GM19025 (cell line): ENCODE measurements around the gene IRX3.

Source experiments
- ATAC-seq: cut with Tn5 transposase; IDR thresholded peaks from one replicate; pipeline ENCODE4 v1.9.1; 2021; ENCODE audit warnings: mild to moderate bottlenecking, low read depth, moderate library complexity; ENCODE audit not compliant: unreplicated experiment

The IRX3 gene

DNA sequence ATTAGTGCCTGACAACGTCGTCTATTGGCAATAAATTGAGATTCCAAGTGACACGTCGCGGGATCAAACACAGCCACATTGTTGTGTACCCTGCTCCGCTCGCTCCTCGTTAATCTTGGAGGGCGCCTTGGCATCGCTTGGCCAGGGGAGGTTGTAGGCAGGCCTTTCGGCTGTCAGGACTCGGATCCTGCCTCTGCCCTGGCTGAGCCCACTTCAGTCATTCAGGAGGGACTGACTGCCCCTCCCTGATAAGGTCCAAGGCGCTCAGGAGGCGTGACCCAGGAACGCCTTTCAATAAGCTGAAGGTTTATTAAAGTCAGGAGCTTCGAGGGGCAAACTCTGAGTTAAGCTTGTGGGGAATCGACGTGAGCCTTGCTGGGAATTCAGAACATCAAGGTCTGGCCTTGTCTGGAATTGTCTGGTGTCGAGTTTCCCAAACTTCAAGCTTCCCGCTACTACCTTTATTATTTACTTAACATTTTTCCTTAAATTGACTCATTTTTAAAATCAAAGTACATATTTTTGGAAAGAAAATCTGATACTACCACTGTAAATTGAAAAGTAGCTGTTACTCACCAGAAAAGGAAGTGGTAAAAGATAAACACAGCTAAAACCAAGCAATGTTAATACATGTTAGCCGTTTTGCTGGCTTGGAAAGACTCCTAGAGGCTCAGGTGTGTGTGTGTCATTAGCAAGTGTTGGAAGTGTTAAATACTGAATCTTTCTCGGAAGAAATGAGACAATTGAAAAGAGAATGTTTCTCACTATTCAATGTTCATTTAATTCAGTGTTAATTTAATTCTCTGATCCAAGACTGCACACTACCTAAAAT, 5.3 kb upstream of the IRX3 start:
- no peak for ATAC-seq

DNA sequence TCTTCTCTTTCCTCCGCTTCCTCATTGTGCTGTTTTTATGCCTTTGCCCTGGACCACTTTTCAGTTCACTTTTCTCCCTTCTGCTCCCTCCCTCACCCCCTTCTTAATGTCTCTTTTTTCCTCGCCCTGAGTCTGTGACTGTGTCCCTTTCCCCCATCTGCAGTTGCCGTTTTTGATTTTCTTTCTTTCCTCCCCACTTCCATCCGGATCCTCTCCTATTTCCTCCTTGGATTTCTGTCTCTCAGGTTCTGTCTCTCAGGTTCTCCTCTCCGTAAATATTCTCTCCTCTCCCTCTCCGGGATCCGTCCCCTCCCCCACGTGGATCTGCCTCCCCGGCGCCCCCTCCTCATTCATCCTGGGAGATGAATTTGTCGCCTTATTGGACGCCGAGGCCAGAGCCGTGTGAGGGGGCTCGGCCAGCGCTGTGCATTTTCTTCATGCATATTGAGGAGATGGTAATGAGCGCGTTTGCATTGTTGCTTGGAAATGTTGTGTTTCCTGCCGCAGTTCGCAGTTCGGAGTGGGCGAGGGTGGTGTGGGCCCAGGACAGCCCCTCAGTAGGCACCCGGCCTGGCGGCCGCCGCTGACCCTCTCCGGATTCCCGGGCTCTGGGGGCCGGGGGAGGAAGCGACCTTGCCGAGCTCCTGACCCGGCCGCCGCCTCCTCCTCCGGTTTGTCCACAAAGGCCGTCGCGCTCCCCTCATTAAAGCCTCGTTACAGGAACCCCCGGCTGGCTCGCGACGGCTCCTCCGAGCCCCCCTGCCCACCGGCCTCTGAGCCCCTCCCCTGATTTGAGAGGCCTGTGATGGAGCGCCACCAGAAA, 4.5 kb upstream of the IRX3 start:
- no peak for ATAC-seq

DNA sequence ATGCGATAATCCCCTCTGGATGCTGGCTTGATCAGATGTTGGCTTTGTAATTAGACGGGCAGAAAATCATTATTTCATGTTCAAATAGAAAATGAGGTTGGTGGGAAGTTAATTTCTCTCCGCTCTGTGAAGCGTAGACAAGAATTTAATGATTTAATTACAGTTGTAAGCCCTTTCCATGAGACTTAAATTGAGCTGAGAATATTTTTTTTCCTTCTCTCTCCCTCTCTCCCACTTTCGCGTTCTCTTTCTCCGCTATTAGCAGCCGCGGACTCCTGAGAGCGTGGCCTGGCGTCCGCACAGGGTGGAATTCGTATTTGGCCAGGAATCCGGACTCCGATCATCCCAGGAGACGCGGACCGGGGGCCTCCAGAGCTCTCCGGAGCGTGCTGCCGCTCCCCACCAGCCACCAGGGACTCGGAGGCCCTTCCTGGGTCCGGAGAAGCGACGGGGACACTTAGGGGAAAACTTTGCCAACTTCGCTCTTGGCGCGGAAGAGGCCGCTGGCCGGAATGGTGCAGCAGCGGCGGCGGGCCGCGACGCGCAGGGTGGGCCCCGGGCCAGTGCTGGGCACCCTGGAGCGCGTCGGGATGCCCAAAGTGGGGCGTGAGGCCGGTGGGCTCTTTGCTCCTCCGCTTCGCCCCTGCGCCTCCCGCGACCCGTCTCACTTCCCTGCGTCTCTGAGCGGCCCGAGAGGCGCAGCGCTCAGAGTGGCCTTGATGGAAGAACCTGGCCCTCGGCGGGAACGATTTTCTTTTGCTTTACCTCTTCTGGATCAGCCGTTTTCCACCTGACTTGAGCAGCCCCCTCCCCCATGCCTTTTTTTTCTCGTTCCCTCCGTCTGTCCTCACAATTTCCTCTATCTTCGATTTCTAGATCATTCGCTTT, 3.6 kb upstream of the IRX3 start:
- ATAC-seq, result no peak

DNA sequence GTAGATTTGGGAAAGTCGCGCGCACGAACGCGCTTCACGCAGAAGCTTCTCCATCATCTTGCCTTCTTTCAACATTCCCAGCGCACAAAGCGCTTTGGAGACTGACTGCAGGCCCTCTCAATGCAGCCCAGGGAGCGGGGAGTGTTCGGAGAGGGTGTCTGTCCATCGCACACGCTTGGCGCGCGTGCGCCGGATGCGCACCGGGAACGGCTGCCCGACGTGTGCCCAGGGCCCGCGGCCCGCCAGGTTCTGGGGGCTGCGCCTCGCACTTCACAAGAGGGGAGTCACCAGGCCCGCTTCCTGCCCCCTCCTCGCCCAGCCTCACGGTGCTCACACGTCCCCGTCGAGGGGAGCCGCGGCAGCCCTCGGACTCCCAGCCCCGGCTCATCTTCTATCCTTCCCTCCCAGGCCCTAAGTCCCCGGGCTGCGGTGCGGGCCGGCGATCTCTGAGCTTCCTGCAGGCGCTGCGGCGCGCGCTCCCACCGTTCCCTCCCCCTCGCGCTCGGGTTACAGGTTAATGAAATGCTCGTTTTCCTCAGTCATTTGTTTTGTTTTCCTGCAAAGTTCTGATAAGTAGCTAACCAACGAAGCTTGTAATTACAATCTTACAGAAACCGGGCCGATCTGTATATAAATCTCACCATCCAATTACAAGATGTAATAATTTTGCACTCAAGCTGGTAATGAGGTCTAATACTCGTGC, 2.8 kb upstream of the IRX3 start:
- ATAC-seq, result no peak

GRCh38 chr16:54288835-54289241, 2.3 kb upstream of the IRX3 start:
- ATAC-seq, result no peak

- no peak for ATAC-seq
Measured at GRCh38 chr16:54288030-54288834, 1.6 kb upstream of the IRX3 start.

DNA sequence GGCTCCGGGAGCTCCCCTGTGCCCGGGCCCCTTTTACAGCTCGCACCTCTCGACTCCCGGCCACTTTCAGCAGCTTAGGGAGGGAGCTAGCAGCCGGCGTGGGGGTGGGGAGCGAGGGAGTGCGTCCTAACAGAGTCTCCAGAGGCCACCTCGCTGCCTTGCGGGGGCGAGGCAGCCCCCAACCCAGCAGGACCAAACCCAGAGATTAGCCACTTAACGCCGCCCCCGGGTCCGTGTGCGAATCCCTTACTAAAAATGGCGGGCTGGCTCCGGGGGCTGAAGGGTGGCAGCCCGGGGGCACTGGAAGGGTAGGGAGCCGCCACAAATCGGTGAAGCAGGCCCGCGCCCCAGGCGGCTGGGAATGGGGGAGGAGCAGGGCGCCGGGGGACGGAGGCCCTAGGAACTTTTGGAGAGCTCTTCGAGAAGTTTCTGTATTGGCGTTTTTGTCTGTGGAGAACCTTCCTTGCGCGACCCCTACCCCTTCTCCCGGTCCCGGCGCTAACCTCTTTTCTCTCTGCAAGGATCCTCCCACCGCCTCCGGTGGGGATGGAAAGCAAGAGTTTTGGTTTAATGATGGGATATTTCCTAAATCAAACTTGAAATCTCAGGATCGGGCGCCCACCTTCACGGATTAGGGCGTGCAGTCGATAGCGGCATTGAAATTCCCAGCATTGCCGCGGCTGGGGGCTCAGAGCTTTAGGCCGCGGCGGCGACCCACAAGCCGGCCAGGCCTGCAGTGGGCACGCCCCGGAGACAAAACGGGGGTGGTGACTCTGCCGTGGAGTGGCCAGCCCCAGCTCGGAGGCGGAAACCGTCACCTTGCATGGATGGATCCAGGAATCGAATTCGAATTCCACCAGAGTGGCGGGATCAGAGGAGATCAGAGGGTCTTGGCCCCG, 793 bp upstream of the IRX3 start:
- no peak for ATAC-seq

DNA sequence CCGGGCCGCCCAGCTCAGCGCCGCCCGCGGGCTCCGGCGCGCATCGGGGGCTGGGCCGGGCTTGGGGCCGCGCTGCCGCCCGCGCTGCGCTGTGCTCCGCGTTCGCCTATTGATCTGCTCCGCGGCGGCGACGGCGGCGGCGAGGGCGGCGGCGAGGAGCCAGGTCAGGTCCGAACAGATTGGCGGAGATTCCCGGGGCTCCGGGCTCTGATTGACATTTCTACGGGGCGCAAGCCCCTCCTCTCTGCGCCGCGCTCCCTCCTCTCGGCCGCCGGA, 559 bp downstream of the IRX3 start:
- ATAC-seq, result no peak

DNA sequence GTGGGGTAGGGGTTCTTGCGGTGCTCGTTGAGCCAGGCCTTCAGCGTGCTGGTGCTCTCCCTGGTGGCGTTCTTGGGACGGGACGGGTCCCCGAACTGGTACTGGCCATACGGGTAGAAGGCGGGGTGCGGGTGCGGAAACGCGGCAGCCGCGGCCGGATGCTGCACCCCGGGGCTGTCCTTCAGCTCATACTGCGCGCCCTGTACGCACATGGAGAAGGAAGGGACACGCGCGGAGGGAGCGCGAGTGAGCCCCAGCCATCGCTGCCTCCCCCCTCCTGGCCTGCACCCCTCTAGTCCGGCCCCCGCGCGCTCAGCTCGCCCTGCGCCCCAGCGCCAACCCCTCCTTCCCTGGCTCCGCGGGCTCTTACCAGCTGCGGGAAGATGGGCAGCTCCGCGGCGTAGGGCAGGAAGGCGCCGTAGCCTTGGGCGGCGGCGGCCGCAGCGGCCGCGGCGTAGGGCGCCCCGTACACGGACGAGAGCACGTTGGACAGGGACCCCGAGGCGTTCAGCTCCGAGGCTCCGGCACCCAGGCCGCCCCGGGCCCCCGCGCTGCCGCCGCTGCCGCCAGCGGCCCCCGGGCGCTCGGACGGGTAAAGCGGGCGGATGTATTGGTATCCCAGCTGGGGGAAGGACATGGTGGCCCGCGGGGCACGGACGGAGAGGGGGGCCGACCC, 1.0 kb downstream of the IRX3 start:
- ATAC-seq, result no peak

GRCh38 chr16:54284931-54285413, 1.6 kb downstream of the IRX3 start:
- no peak for ATAC-seq

GRCh38 chr16:54284319-54284930, 2.2 kb downstream of the IRX3 start:
- ATAC-seq, result no peak

DNA sequence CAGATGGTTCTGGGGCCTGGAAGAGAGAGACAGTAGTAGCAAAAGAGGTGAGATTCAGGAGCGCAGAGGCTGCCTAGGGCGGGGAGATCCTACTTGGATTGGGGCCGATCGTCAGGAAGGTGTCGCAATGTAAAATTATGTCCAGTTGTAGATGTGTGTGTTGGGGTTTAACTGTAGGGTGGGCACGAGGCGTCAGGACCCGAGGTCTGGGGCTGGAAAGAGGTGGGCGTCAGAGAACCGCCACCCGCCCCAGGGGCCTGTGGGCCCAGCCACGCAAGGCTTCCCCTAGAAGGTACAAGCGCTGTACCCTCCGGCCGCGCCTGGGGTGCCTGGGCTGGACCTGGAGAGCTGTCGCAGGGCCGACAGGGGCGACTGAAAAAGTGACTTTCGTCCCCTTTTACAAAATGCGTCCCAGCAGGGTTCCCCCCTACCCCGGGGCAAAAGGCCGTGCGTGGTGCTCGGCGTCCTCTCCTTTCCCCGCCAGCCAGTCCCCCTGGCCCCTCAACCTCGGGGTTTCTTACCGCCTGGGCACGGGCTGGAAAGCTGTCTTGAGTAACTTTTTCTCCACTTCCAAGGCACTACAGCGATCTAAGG, 2.8 kb downstream of the IRX3 start:
- no peak for ATAC-seq

DNA sequence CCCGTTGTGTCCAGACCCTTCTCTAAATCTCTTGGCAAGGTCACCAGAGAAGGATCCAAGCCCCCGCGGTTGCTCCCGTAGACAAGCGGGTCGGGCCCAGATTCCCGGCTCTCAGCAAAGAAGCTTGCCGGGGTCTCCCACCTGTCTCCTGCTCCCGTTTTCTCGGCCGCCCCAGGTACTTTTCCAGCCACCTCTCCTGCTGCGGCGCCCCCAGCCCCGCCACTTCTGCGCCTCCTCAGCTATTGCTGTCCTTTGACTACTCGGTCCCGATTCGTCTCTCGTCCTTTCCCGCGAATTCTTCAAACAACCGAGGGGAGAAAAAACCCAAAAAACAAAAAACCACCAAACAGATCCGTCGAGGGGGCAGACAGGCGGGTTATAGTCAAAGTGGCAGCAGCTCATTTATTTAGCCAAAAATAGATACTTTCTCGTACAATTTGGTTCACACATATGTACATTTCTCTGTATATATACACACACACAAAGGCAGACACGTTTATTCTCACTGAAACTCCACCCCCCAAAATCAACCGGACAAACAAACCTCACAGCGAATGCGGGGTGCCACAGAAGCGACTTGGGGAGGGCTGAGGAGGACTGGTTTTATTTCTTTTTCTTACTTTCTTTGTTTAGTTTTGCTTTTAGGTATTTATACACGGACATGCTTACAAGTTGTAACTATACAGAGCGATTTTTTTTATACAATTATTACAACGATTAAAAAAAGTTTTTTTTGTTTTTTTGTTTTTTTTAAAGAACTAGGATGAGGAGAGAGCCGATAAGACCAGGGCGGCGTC, 3.5 kb downstream of the IRX3 start:
- ATAC-seq, result no peak

DNA sequence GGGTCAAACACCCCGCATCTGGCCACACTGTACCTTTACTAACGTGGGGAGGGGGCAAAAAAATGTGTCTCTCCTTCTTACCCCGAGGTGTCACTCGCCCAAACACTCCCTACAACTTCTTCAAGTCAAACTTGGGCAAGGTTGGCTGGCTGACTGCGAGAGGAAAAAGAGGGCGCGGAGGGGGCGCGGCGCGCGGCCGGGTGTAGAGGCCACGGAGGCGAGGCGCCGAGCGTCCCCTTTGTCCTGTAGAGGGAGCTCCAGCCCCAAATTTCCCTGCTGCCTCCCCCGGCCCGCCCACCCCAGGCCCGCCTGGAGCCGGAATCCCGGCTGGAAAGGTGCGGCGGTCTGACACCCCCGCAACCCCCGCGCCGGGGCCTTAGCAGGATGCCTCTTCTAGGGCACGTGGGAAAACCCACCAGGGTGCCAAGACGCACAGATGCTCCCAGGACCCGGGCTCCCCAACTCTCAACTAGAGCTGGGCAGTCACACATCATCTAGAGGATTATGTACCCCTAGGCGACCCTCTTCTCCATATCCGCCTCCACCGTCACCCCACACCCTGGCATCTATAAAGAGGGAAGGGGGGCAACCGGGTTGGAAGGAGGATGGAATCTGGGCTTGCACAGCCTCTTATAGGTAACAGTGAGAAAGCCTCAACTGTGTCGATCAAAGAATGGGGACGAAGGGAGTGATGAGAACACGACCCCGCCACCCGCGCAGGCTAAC, 4.2 kb downstream of the IRX3 start:
- no peak for ATAC-seq

- ATAC-seq, result no peak
Measured at GRCh38 chr16:54281535-54282201, 4.9 kb downstream of the IRX3 start.
